Kidney (tissue), 14 donors: ENCODE data around the gene POC1A. TPM values are rescaled to one million over a fixed set of nuclear protein-coding genes. Genes with fewer than 3 reads are reported as not detected.

ENCODE experiments used
- DNase-seq, 5 donors: peaks; one replicate each; pipeline ENCODE4 v3.0.0-alpha.2; 2013 to 2020
- FAIRE-seq: peaks from 2 replicates; lab custom pipeline; 2012; peaks lifted over from hg19 to GRCh38; lab: Jason Lieb, UNC
- H3K27ac ChIP-seq, 2 donors: one replicate each; pipeline ENCODE4 v1.7.0; 2013; ENCODE audit warnings: low read depth in 2 of 2, low read length in 2 of 2, inconsistent platforms in 1 of 2
- H3K27me3 ChIP-seq: one replicate; pipeline ENCODE4 v1.7.1; 2013; ENCODE audit warnings: low read length, inconsistent platforms; ENCODE audit not compliant: control insufficient read depth, insufficient read depth
- H3K36me3 ChIP-seq, 3 donors: one replicate each; pipeline versions ENCODE4 v1.7.0 to v1.7.1; 2013; ENCODE audit warnings: low read length in 3 of 3, control low read depth in 1 of 3, inconsistent platforms in 1 of 3; ENCODE audit not compliant: insufficient read depth in 3 of 3, control insufficient read depth in 2 of 3
- H3K4me1 ChIP-seq, 3 donors: one replicate each; pipeline versions ENCODE4 v1.7.0 to v1.7.1; 2013; ENCODE audit warnings: low read length in 3 of 3, inconsistent platforms in 1 of 3, low read depth in 1 of 3; ENCODE audit not compliant: control insufficient read depth in 2 of 3, insufficient read depth in 2 of 3
- H3K4me3 ChIP-seq, 3 donors: one replicate each; pipeline versions ENCODE4 v1.7.0 to v1.8.1; 2013; ENCODE audit warnings: low read length in 3 of 3, control low read depth in 1 of 3, inconsistent platforms in 1 of 3
- H3K9ac ChIP-seq, 3 donors: one replicate each; pipeline versions ENCODE4 v1.7.0 to v1.7.1; 2013; ENCODE audit warnings: low read length in 3 of 3, control low read depth in 1 of 3, inconsistent platforms in 1 of 3
- H3K9me3 ChIP-seq, 3 donors: one replicate each; pipeline versions ENCODE4 v1.7.0 to v1.7.1; 2013; ENCODE audit warnings: low read length in 3 of 3, control low read depth in 1 of 3, inconsistent platforms in 1 of 3; ENCODE audit not compliant: control insufficient read depth in 2 of 3, insufficient read depth in 1 of 3
- CTCF ChIP-seq: IDR thresholded peaks from 3 replicates; pipeline ENCODE4 v1.5.1; 2012; ENCODE audit warnings: mild to moderate bottlenecking, moderate library complexity, borderline replicate concordance; ENCODE audit not compliant: insufficient read depth; ENCODE audit errors: extremely low read depth
- intact Hi-C: fragments of 100-400 bp; cut with DNase I; formaldehyde crosslinking; loops from one replicate; pipeline ENCODE4 v1.11.1; 2022
- polyA plus RNA-seq: library from polyadenylated mRNA; stranded (reverse); fragments of 350-450 nt; fragmentation: Illumina TruSeq; extraction: RNeasy Lipid Tissue Mini Kit (QIAGEN cat#74804); gene quantifications from one replicate; pipeline ENCODE4 v1.2.3, GENCODE V29; 2014; ENCODE audit warnings: low read depth, low replicate concordance; ENCODE audit not compliant: insufficient read depth
- total RNA-seq: library from RNA; stranded (reverse); fragmentation: NEBNext Ultra II Directional; extraction: Animal tissue kit (Norgen Biotek cat#: 25700); gene quantifications from one replicate; pipeline ENCODE4 v1.2.1, GENCODE V29; 2021
- donor health status: control.
- donor health status: control.
- donor health status: control.
- donor health status: control.
- donor health status: control.
- donor health status: DM: yes; HTN: yes; CAD: no.
- donor health status: Normal renal cell carcinoma (clear cell type).

Gene POC1A
- total and polyA plus RNA-seq, 2 donors from 2014 or later: 2.2 to 2.5 TPM

GRCh38 chr3:52039846-52040245 lies 114.4 kb downstream of the POC1A start:
- DNase-seq (peak in 2 of 5 donors; percentile 56 to 87), FAIRE-seq (no peak)
- TF ChIP-seq CTCF: no peak
- no peaks in the 10 kb centered on the region for H3K27me3 ChIP-seq
- no peaks in the 10 kb centered on the region for H3K36me3 ChIP-seq
- peak overlapping the region; percentile 48 to 69 for H3K27ac ChIP-seq
- no peak overlapping the region for H3K9ac ChIP-seq
- intact Hi-C loops: no loop called here
- no peaks in the 10 kb centered on the region for H3K9me3 ChIP-seq
- no peak overlapping the region for H3K4me3 ChIP-seq
- H3K4me1 ChIP-seq: no peaks in the 10 kb centered on the region

GRCh38 chr3:52039426-52039825 lies 114.8 kb downstream of the POC1A start:
- DNase-seq: no peak
- intact Hi-C loops: no loop called here
- H3K4me1 ChIP-seq: no peaks in the 10 kb centered on the region
- H3K27ac ChIP-seq: peak overlapping the region; percentile 48 to 69
- no peak overlapping the region for H3K4me3 ChIP-seq
- no peaks in the 10 kb centered on the region for H3K27me3 ChIP-seq
- H3K36me3 ChIP-seq: no peaks in the 10 kb centered on the region
- no peak overlapping the region for H3K9ac ChIP-seq
- H3K9me3 ChIP-seq: no peaks in the 10 kb centered on the region
- no peak for TF ChIP-seq CTCF
- FAIRE-seq: no peak

GRCh38 chr3:52038227-52038626 lies 116.0 kb downstream of the POC1A start:
- Histone ChIP-seq H3K9ac (no peak overlapping the region), H3K4me3 (no peak overlapping the region), H3K4me1 (no peaks in the 10 kb centered on the region), H3K27me3 (no peaks in the 10 kb centered on the region), H3K27ac (no peak overlapping the region), H3K36me3 (no peaks in the 10 kb centered on the region), H3K9me3 (no peaks in the 10 kb centered on the region)
- TF ChIP-seq CTCF: no peak
- intact Hi-C loops: no loop called here
- DNase-seq (no peak), FAIRE-seq (no peak)

GRCh38 chr3:52037291-52037690 lies 116.9 kb downstream of the POC1A start:
- H3K9me3 ChIP-seq: no peaks in the 10 kb centered on the region
- H3K36me3 ChIP-seq: no peaks in the 10 kb centered on the region
- DNase-seq: no peak
- no peak overlapping the region for H3K27ac ChIP-seq
- FAIRE-seq: no peak
- H3K27me3 ChIP-seq: no peaks in the 10 kb centered on the region
- TF ChIP-seq CTCF: no peak
- intact Hi-C loops: no loop called here
- no peaks in the 10 kb centered on the region for H3K4me1 ChIP-seq
- no peak overlapping the region for H3K9ac ChIP-seq
- no peak overlapping the region for H3K4me3 ChIP-seq
